Liver (tissue), 9 donors: ENCODE data around the gene POU2F3. TPM values are rescaled to one million over a fixed set of nuclear protein-coding genes. Genes with fewer than 3 reads are reported as not detected.

Source experiments
- DNase-seq: peaks from one replicate; pipeline ENCODE4 v3.0.0-alpha.2; 2017; ENCODE audit warnings: low spot score
- H3K27ac ChIP-seq, 2 donors: one replicate each; pipeline ENCODE4 v1.7.0; 2013; ENCODE audit warnings: inconsistent platforms in 2 of 2, low read length in 2 of 2, control low read depth in 1 of 2, low read depth in 1 of 2, mild to moderate bottlenecking in 1 of 2
- H3K27me3 ChIP-seq, 4 donors: one replicate each; pipeline versions ENCODE4 v1.6.1 to v1.7.0; 2013; ENCODE audit warnings: low read length in 3 of 4, inconsistent platforms in 1 of 4, mild to moderate bottlenecking in 1 of 4, moderate library complexity in 1 of 4; ENCODE audit not compliant: control insufficient read depth in 4 of 4, insufficient read depth in 4 of 4
- H3K36me3 ChIP-seq, 4 donors: one replicate each; pipeline versions ENCODE4 v1.6.1 to v1.7.0; 2013; ENCODE audit warnings: low read length in 3 of 4, mild to moderate bottlenecking in 3 of 4, low read depth in 1 of 4, moderate library complexity in 1 of 4; ENCODE audit not compliant: control insufficient read depth in 4 of 4, insufficient read depth in 3 of 4
- H3K4me1 ChIP-seq, 4 donors: one replicate each; pipeline versions ENCODE4 v1.6.1 to v1.7.0; 2013; ENCODE audit warnings: low read length in 3 of 4, mild to moderate bottlenecking in 3 of 4, moderate library complexity in 1 of 4; ENCODE audit not compliant: control insufficient read depth in 4 of 4, insufficient read depth in 4 of 4
- H3K4me3 ChIP-seq, 3 donors: one replicate each; pipeline versions ENCODE4 v1.6.1 to v1.7.0; 2013; ENCODE audit warnings: low read length in 3 of 3, control low read depth in 1 of 3, low read depth in 1 of 3, mild to moderate bottlenecking in 1 of 3
- H3K9ac ChIP-seq, 2 donors: one replicate each; pipeline ENCODE4 v1.7.0; 2013; ENCODE audit warnings: low read length in 2 of 2, mild to moderate bottlenecking in 2 of 2, moderate library complexity in 2 of 2, control low read depth in 1 of 2, low read depth in 1 of 2
- H3K9me3 ChIP-seq, 4 donors: one replicate each; pipeline versions ENCODE4 v1.6.1 to v1.7.0; 2013; ENCODE audit warnings: low read length in 3 of 4; ENCODE audit not compliant: control insufficient read depth in 4 of 4
- CTCF ChIP-seq: fragments of 150-350 bp; IDR thresholded peaks from 2 replicates; pipeline ENCODE4 v1.5.1; 2017; ENCODE audit warnings: improper control_type of control experiment, low read depth, low read length; ENCODE audit not compliant: missing input control
- EGR1 ChIP-seq, 2 donors: IDR thresholded peaks; 2 replicates each; pipeline ENCODE4 v1.6.1; 2016 to 2018; ENCODE audit warnings: antibody characterized with exemption in 2 of 2, low read depth in 2 of 2
- FOXA1 ChIP-seq: IDR thresholded peaks from 2 replicates; pipeline ENCODE4 v1.6.1; 2016; ENCODE audit warnings: antibody characterized with exemption
- FOXA2 ChIP-seq: IDR thresholded peaks from 2 replicates; pipeline ENCODE4 v1.6.1; 2016; ENCODE audit warnings: antibody characterized with exemption
- GABPA ChIP-seq, 2 donors: IDR thresholded peaks in 1 of 2; conservative IDR thresholded peaks in 1 of 2; 2 replicates each; pipeline ENCODE4 v1.6.1; 2016; ENCODE audit warnings: antibody characterized with exemption in 2 of 2, mild to moderate bottlenecking in 1 of 2, moderate library complexity in 1 of 2
- NR2F2 ChIP-seq: IDR thresholded peaks from 2 replicates; pipeline ENCODE4 v1.6.1; 2016; ENCODE audit warnings: antibody characterized with exemption
- RAD21 ChIP-seq, 2 donors: IDR thresholded peaks; 2 replicates each; pipeline ENCODE4 v1.6.1; 2016; ENCODE audit warnings: antibody characterized with exemption in 2 of 2, mild to moderate bottlenecking in 2 of 2
- REST ChIP-seq: IDR thresholded peaks from 2 replicates; pipeline ENCODE4 v1.6.1; 2016; ENCODE audit warnings: antibody characterized with exemption, mild to moderate bottlenecking
- RXRA ChIP-seq, 2 donors: IDR thresholded peaks; 2 replicates each; pipeline ENCODE4 v1.6.1; 2017 to 2018; ENCODE audit warnings: antibody characterized with exemption in 2 of 2, mild to moderate bottlenecking in 1 of 2
- TAF1 ChIP-seq: conservative IDR thresholded peaks from 2 replicates; pipeline ENCODE4 v1.6.1; 2016; ENCODE audit warnings: antibody characterized with exemption, mild to moderate bottlenecking
- YY1 ChIP-seq: IDR thresholded peaks from 2 replicates; pipeline ENCODE4 v1.6.1; 2016; ENCODE audit warnings: antibody characterized with exemption, mild to moderate bottlenecking
- ZBTB33 ChIP-seq: IDR thresholded peaks from 2 replicates; pipeline ENCODE4 v1.6.1; 2016; ENCODE audit warnings: antibody characterized with exemption
- WGBS: extraction: QIAGEN DNeasy Blood & Tissue Kit; methylation state at CpG from one replicate; pipeline ENCODE4 v1.1.7; 2013; 5-methylcytosine and 5-hydroxymethylcytosine counted together
- polyA plus RNA-seq, 2 donors: library from polyadenylated mRNA; stranded (reverse) in 1 of 2; unstranded in 1 of 2; fragments of 200-250 nt in 1 of 2; fragments of >200 nt in 1 of 2; fragmentation: Nextera tagmentation in 1 of 2; extraction: Ambion mirVana in 1 of 2; gene quantifications; one replicate each; pipeline versions ENCODE4 v1.2.1 to v1.2.3, GENCODE V29; 2013 to 2015
- total RNA-seq, 2 donors: library from RNA; depleted of rRNA; stranded (reverse); fragments of >200 nt; gene quantifications; one replicate each; pipeline ENCODE4 v1.2.3, GENCODE V29; 2014
- TF ChIP-seq, protein P1 (sequence below): IDR thresholded peaks from 2 replicates; pipeline ENCODE4 v1.6.1; 2016; ENCODE audit warnings: antibody characterized with exemption
- TF ChIP-seq, protein P2 (sequence below): IDR thresholded peaks from 2 replicates; pipeline ENCODE4 v1.6.1; 2016; ENCODE audit warnings: antibody characterized with exemption
- donor health status: healthy.
- donor health status: healthy.
- donor health status: healthy.
- donor health status: healthy.
- donor health status: healthy.

The POU2F3 gene
- total and polyA plus RNA-seq, 4 donors, result not detected

DNA sequence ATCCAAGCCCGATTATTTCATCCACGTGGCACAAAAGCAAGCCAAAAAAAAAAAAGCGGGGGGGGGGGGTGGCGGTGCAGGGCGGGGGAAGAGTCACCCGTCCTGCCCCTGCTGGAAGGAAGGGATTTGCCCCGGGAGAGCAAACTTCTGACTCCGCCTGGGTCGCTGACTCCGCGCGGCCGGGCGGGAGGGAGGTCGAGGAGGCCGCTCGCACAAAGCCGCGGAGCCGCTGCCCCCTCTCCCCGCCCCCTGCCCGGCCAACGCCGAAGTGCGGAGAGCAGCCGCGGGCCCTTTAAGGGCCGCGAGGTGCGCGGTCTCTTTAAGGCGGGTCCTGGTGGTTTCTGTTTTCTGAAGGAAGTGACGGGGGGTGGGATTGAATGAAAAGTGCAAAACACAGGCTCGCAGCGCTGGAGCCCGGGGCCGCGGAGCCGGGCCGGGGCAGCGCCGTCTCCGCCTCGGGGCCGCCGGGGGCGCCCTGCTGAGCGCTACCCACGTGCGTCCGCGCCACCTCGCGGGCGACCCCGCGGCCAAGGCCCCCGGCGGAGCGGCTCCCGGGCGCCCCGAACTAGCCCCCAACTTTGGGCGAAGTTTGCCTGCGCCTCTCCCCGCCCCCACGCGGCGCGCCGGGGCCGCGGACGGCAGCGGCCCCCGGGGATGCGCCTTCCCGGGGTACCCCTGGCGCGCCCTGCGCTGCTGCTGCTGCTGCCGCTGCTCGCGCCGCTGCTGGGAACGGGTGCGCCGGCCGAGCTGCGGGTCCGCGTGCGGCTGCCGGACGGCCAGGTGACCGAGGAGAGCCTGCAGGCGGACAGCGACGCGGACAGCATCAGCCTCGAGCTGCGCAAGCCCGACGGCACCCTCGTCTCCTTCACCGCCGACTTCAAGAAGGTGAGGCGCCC is 29.1 kb upstream of the POU2F3 start, which contains the start of gene OAF (continued):
- TF ChIP-seq REST, result no peak
- peak; percentile 42 to 45 for TF ChIP-seq RXRA (IDR thresholded peaks at IDR 0.05)
- TF ChIP-seq NR2F2, result no peak
- TF ChIP-seq, protein P1, sequence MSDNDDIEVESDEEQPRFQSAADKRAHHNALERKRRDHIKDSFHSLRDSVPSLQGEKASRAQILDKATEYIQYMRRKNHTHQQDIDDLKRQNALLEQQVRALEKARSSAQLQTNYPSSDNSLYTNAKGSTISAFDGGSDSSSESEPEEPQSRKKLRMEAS, result peak; percentile 90
- no peak for TF ChIP-seq FOXA2
- peak; percentile 31 for TF ChIP-seq YY1
- peak; percentile 3 for TF ChIP-seq CTCF

GRCh38 chr11:120211522-120212258 is 28.2 kb upstream of the POU2F3 start:
- Histone ChIP-seq H3K4me1 (peaks cover 24 to 72% (median 49%) of the 10 kb centered on the region in 4 donors), H3K36me3 (peaks cover 0 to 5% (median 0%) of the 10 kb centered on the region in 4 donors), H3K4me3 (peak overlapping the region; percentile 88 to 96 (median 88)), H3K9me3 (no peaks in the 10 kb centered on the region), H3K27me3 (no peaks in the 10 kb centered on the region), H3K27ac (peak overlapping the region; percentile 93 to 95), H3K9ac (peak overlapping the region; percentile 98 to 99)
- 7% methylated on average over 18 of the region's 18 CpGs for WGBS
- no peak for TF ChIP-seq GABPA (IDR thresholded peaks at IDR 0.05 in 1 of 2, conservative IDR thresholded peaks at IDR 0.05 in 1 of 2)
- TF ChIP-seq, protein P2, sequence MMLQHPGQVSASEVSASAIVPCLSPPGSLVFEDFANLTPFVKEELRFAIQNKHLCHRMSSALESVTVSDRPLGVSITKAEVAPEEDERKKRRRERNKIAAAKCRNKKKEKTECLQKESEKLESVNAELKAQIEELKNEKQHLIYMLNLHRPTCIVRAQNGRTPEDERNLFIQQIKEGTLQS, result no peak
- TF ChIP-seq TAF1, result no peak
- no peak for TF ChIP-seq ZBTB33
- TF ChIP-seq RAD21 (IDR thresholded peaks at IDR 0.05), result peak in 1 of 2 donors; percentile 4
- no peak for TF ChIP-seq EGR1 (IDR thresholded peaks at IDR 0.05; ENCODE audit: low read depth in 2 of 2)
- TF ChIP-seq FOXA1, result no peak
- no peak for TF ChIP-seq FOXA2
- DNase-seq, result no peak
